Neural cell (in vitro differentiated cells): ENCODE results near the gene MBD3L2. TPM values are rescaled to one million over a fixed set of nuclear protein-coding genes. Genes with fewer than 3 reads are reported as not detected.

Source experiments
- H2AFZ ChIP-seq: fragments of 200-600, 300-800 bp; sonication (generic), shearing (Covaris generic); 2 replicates; pipeline ENCODE4 v1.6.0; 2014; ENCODE audit warnings: low read depth, mild to moderate bottlenecking, antibody characterized with exemption, low read length, moderate library complexity
- H3F3A ChIP-seq: fragments of 200-600 bp; shearing (Covaris generic); 2 replicates; pipeline ENCODE4 v1.6.1; 2016; ENCODE audit warnings: mild to moderate bottlenecking, moderate library complexity, mixed read lengths, antibody characterized with exemption, low read length; ENCODE audit not compliant: insufficient read depth, poor library complexity, severe bottlenecking
- H3K27ac ChIP-seq: fragments of 200-600, 300-800 bp; sonication (generic), shearing (Covaris generic); 2 replicates; pipeline ENCODE4 v1.5.1; 2014; ENCODE audit warnings: mild to moderate bottlenecking, low read length, moderate library complexity
- H3K27me3 ChIP-seq: fragments of 300-800, 200-600 bp; sonication (generic), shearing (Covaris generic); 2 replicates; pipeline ENCODE4 v1.6.0; 2014; ENCODE audit warnings: mild to moderate bottlenecking, low read depth, low read length, moderate library complexity; ENCODE audit not compliant: insufficient read depth
- H3K36me3 ChIP-seq: fragments of 300-800, 200-600 bp; sonication (generic), shearing (Covaris generic); 2 replicates; pipeline ENCODE4 v1.5.1; 2014; ENCODE audit warnings: mild to moderate bottlenecking, antibody characterized with exemption, low read length, moderate library complexity; ENCODE audit not compliant: insufficient read depth
- H3K4me2 ChIP-seq: fragments of 300-800, 200-600 bp; sonication (generic), shearing (Covaris generic); 2 replicates; pipeline ENCODE4 v1.6.0; 2014; ENCODE audit warnings: mild to moderate bottlenecking, low read length
- H3K4me3 ChIP-seq: fragments of 300-800, 200-600 bp; sonication (generic), shearing (Covaris generic); 2 replicates; pipeline ENCODE4 v1.5.1; 2014; ENCODE audit warnings: mild to moderate bottlenecking, low read length, moderate library complexity
- H3K79me2 ChIP-seq: fragments of 200-600 bp; shearing (Covaris generic); replicated peaks from 2 replicates; pipeline ENCODE4 v1.6.0; 2014; ENCODE audit warnings: mild to moderate bottlenecking, low read length, moderate library complexity; ENCODE audit not compliant: insufficient read depth
- H3K9ac ChIP-seq: fragments of 300-800, 200-600 bp; sonication (generic), shearing (Covaris generic); 2 replicates; pipeline ENCODE4 v1.6.1; 2016; ENCODE audit warnings: mild to moderate bottlenecking, low read length, mixed read lengths
- H3K9me2 ChIP-seq: fragments of 200-600 bp; shearing (Covaris generic); 2 replicates; pipeline ENCODE4 v1.6.1; 2016; ENCODE audit warnings: mild to moderate bottlenecking, low read length, mixed read lengths; ENCODE audit not compliant: insufficient read depth
- H3K9me3 ChIP-seq: fragments of 200-600, 300-800 bp; sonication (generic), shearing (Covaris generic); 2 replicates; pipeline ENCODE4 v1.6.1; 2016; ENCODE audit warnings: mild to moderate bottlenecking, mixed run types, low read length, moderate library complexity, mixed read lengths
- H4K20me1 ChIP-seq: fragments of 200-600 bp; shearing (Covaris generic); 2 replicates; pipeline ENCODE4 v1.6.1; 2016; ENCODE audit warnings: mild to moderate bottlenecking, mixed run types; ENCODE audit not compliant: insufficient read depth
- EP300 ChIP-seq: fragments of 450-650 bp; conservative IDR thresholded peaks from 2 replicates; pipeline ENCODE4 v1.6.1; 2014; ENCODE audit warnings: antibody characterized with exemption, mild to moderate bottlenecking, moderate library complexity; ENCODE audit not compliant: poor library complexity, severe bottlenecking
- EZH2 ChIP-seq: fragments of 200-600, 300-800 bp; shearing (Covaris generic), sonication (generic); IDR thresholded peaks from 2 replicates; pipeline ENCODE4 v1.6.1; 2014; ENCODE audit warnings: antibody characterized with exemption, low read length, borderline replicate concordance, mild to moderate bottlenecking; ENCODE audit not compliant: insufficient read depth, poor library complexity, severe bottlenecking
- MXI1 ChIP-seq: fragments of 450-650 bp; conservative IDR thresholded peaks from 2 replicates; pipeline ENCODE4 v1.6.1; 2014; ENCODE audit warnings: antibody characterized with exemption, mild to moderate bottlenecking; ENCODE audit not compliant: poor library complexity, severe bottlenecking
- POLR2AphosphoS5 ChIP-seq: IDR thresholded peaks from 2 replicates; pipeline ENCODE4 v1.6.1; 2012
- RAD21 ChIP-seq: fragments of 450-650 bp; conservative IDR thresholded peaks from 2 replicates; pipeline ENCODE4 v1.6.1; 2014; ENCODE audit warnings: antibody characterized with exemption, mild to moderate bottlenecking, moderate library complexity
- REST ChIP-seq: IDR thresholded peaks from 2 replicates; pipeline ENCODE4 v1.6.1; 2012; ENCODE audit warnings: borderline replicate concordance
- SMC3 ChIP-seq: fragments of 450-650 bp; conservative IDR thresholded peaks from 2 replicates; pipeline ENCODE4 v1.6.1; 2014; ENCODE audit warnings: antibody characterized with exemption, mild to moderate bottlenecking, moderate library complexity; ENCODE audit not compliant: poor library complexity
- TAF1 ChIP-seq: IDR thresholded peaks from 2 replicates; pipeline ENCODE4 v1.6.1; 2012; ENCODE audit warnings: low read depth
- polyA plus RNA-seq: library from polyadenylated mRNA; depleted of rRNA; stranded (reverse); fragments of >200 nt; gene quantifications from 2 replicates; pipeline ENCODE4 v1.2.3, GENCODE V29; 2014
- TF ChIP-seq, protein P1 (sequence below): fragments of 450-650 bp; IDR thresholded peaks from 2 replicates; pipeline ENCODE4 v1.5.1; 2014; ENCODE audit warnings: antibody characterized with exemption, mild to moderate bottlenecking, moderate library complexity; ENCODE audit not compliant: poor library complexity, severe bottlenecking

The MBD3L2 gene
- polyA plus RNA-seq, 1 donor from 2014 or later: not detected

GRCh38 chr19:7078008-7078407 lies 28.9 kb downstream of the MBD3L2 start:
- Histone ChIP-seq H3K27me3 (no peaks in the 10 kb centered on the region), H2AFZ (no peak overlapping the region), H3K79me2 (no peaks in the 10 kb centered on the region), H3F3A (no peaks in the 10 kb centered on the region), H3K9ac (no peak overlapping the region), H3K4me3 (no peak overlapping the region), H3K27ac (no peak overlapping the region), H4K20me1 (no peaks in the 10 kb centered on the region), H3K4me2 (no peak overlapping the region), H3K36me3 (peaks cover 53% of the 10 kb centered on the region), H3K9me2 (no peaks in the 10 kb centered on the region), H3K9me3 (peaks cover 33% of the 10 kb centered on the region)
- TF ChIP-seq, protein P1, sequence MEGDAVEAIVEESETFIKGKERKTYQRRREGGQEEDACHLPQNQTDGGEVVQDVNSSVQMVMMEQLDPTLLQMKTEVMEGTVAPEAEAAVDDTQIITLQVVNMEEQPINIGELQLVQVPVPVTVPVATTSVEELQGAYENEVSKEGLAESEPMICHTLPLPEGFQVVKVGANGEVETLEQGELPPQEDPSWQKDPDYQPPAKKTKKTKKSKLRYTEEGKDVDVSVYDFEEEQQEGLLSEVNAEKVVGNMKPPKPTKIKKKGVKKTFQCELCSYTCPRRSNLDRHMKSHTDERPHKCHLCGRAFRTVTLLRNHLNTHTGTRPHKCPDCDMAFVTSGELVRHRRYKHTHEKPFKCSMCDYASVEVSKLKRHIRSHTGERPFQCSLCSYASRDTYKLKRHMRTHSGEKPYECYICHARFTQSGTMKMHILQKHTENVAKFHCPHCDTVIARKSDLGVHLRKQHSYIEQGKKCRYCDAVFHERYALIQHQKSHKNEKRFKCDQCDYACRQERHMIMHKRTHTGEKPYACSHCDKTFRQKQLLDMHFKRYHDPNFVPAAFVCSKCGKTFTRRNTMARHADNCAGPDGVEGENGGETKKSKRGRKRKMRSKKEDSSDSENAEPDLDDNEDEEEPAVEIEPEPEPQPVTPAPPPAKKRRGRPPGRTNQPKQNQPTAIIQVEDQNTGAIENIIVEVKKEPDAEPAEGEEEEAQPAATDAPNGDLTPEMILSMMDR: no peak
- TF ChIP-seq REST (no peak), EP300 (no peak), RAD21 (no peak), MXI1 (no peak)

GRCh38 chr19:7083076-7083956 lies 34.2 kb downstream of the MBD3L2 start:
- no peak overlapping the region for H3K27ac ChIP-seq

More at GRCh38 chr19:7083076-7083956, 34.2 kb downstream of the MBD3L2 start:
- Histone ChIP-seq H3K9ac (no peak overlapping the region), H3K79me2 (no peaks in the 10 kb centered on the region), H3F3A (no peaks in the 10 kb centered on the region), H3K4me3 (no peak overlapping the region), H3K27me3 (no peaks in the 10 kb centered on the region), H3K9me3 (peaks cover 52% of the 10 kb centered on the region), H2AFZ (no peak overlapping the region), H3K36me3 (peaks cover 59% of the 10 kb centered on the region), H3K4me2 (no peak overlapping the region), H4K20me1 (no peaks in the 10 kb centered on the region), H3K9me2 (no peaks in the 10 kb centered on the region)
- TF ChIP-seq EP300: no peak
- TF ChIP-seq RAD21: no peak
- TF ChIP-seq REST: no peak
- no peak for TF ChIP-seq TAF1
- TF ChIP-seq MXI1: no peak
- no peak for TF ChIP-seq SMC3
- TF ChIP-seq, protein P1: no peak
- TF ChIP-seq EZH2: no peak
- no peak for TF ChIP-seq POLR2AphosphoS5
